OCI-LY7 (cell line): Measurements from ENCODE around the gene CFAP100.

ENCODE experiments used
- CTCF ChIP-seq: fragments of 200-600 bp; sonication (generic); conservative IDR thresholded peaks from 2 replicates; pipeline ENCODE4 v1.5.1; 2014; ENCODE audit warnings: mild to moderate bottlenecking, antibody characterized with exemption, low read length, moderate library complexity, mixed read lengths
- EZH2phosphoT487 ChIP-seq: fragments of 200-600 bp; sonication (generic); IDR thresholded peaks from 2 replicates; pipeline ENCODE4 v1.6.1; 2018; ENCODE audit warnings: low read depth, borderline replicate concordance, mild to moderate bottlenecking, mixed run types, antibody characterized with exemption, low read length, moderate library complexity, mixed read lengths

- no peak for TF ChIP-seq CTCF
- TF ChIP-seq EZH2phosphoT487 = no peak
These were observed 59.9 kb downstream of the CFAP100 start for GRCh38 chr3:126454437-126455198.
